ENCODE data around the gene IL10RA.

The IL10RA gene

GRCh38 chr11:117999354-117999993 is 13.3 kb downstream of the IL10RA start:
- Histone ChIP-seq H3K27me3 (ENCODE audit: low read depth, low read length) (no peaks in the 10 kb centered on the region), H3K27ac (ENCODE audit: low read length) (peak overlapping the region; percentile 95), H3K4me3 (ENCODE audit: low read length) (no peak overlapping the region), H2AFZ (ENCODE audit: low read depth, low read length) (no peak overlapping the region), H3K36me3 (replicated peaks; ENCODE audit: low read depth, low read length) (peaks cover 93% of the 10 kb centered on the region), H3K4me2 (ENCODE audit: low read length) (0 out of 2 replicates have a peak overlapping the region, but pooled peaks have one; percentile 35), H3K9me3 (ENCODE audit: insufficient read depth, low read length) (no peaks in the 10 kb centered on the region), H4K20me1 (ENCODE audit: insufficient read depth, low read length) (peaks cover 22% of the 10 kb centered on the region), H3K4me1 (ENCODE audit: low read length) (peaks cover 90% of the 10 kb centered on the region), H3K9ac (ENCODE audit: low read length) (peak overlapping the region; percentile 72; the same call in 1 of the 2 replicates), H3K79me2 (ENCODE audit: low read length) (peaks cover 53% of the 10 kb centered on the region)
- TF ChIP-seq EZH2phosphoT487 (IDR thresholded peaks at IDR 0.05; ENCODE audit: low read depth) (no peak), CTCF (IDR thresholded peaks at IDR 0.05; ENCODE audit: low read depth, low read length) (no peak)

GRCh38 chr11:118000067-118000849 is 14.1 kb downstream of the IL10RA start:
- H3K79me2 ChIP-seq (ENCODE audit: low read length) = peaks cover 45% of the 10 kb centered on the region
- no peak overlapping the region for H3K4me2 ChIP-seq (ENCODE audit: low read length)
- H3K4me1 ChIP-seq (ENCODE audit: low read length) = peaks cover 90% of the 10 kb centered on the region
- H3K4me3 ChIP-seq (ENCODE audit: low read length) = no peak overlapping the region
- peak overlapping the region; percentile 95 for H3K27ac ChIP-seq (ENCODE audit: low read length)
- TF ChIP-seq EZH2phosphoT487 (IDR thresholded peaks at IDR 0.05; ENCODE audit: low read depth) = no peak
- no peak for TF ChIP-seq CTCF (IDR thresholded peaks at IDR 0.05; ENCODE audit: low read depth, low read length)
- no peak overlapping the region for H2AFZ ChIP-seq (ENCODE audit: low read depth, low read length)
- no peaks in the 10 kb centered on the region for H3K9me3 ChIP-seq (ENCODE audit: insufficient read depth, low read length)
- H3K27me3 ChIP-seq (ENCODE audit: low read depth, low read length) = no peaks in the 10 kb centered on the region
- peaks cover 85% of the 10 kb centered on the region for H3K36me3 ChIP-seq (replicated peaks; ENCODE audit: low read depth, low read length)
- H4K20me1 ChIP-seq (ENCODE audit: insufficient read depth, low read length) = peaks cover 14% of the 10 kb centered on the region
- no peak overlapping the region for H3K9ac ChIP-seq (ENCODE audit: low read length)

- Histone ChIP-seq H3K4me1 (ENCODE audit: low read length) (peaks cover 90% of the 10 kb centered on the region), H3K27me3 (ENCODE audit: low read depth, low read length) (no peaks in the 10 kb centered on the region), H3K9ac (ENCODE audit: low read length) (no peak overlapping the region), H4K20me1 (ENCODE audit: insufficient read depth, low read length) (peaks cover 9% of the 10 kb centered on the region), H3K4me2 (ENCODE audit: low read length) (no peak overlapping the region), H3K79me2 (ENCODE audit: low read length) (peaks cover 40% of the 10 kb centered on the region), H3K27ac (ENCODE audit: low read length) (peak overlapping the region; percentile 95), H3K4me3 (ENCODE audit: low read length) (no peak overlapping the region), H3K36me3 (replicated peaks; ENCODE audit: low read depth, low read length) (peaks cover 79% of the 10 kb centered on the region), H3K9me3 (ENCODE audit: insufficient read depth, low read length) (no peaks in the 10 kb centered on the region), H2AFZ (ENCODE audit: low read depth, low read length) (no peak overlapping the region)
- TF ChIP-seq CTCF (IDR thresholded peaks at IDR 0.05; ENCODE audit: low read depth, low read length) (0 out of 2 replicates have a peak, but pooled peaks have one; percentile 5), EZH2phosphoT487 (IDR thresholded peaks at IDR 0.05; ENCODE audit: low read depth) (no peak)
Observed at GRCh38 chr11:118000850-118001228, 14.6 kb downstream of the IL10RA start.

GRCh38 chr11:118001494-118001971 is 15.3 kb downstream of the IL10RA start:
- Histone ChIP-seq H3K79me2 (ENCODE audit: low read length) (peaks cover 34% of the 10 kb centered on the region), H3K27me3 (ENCODE audit: low read depth, low read length) (no peaks in the 10 kb centered on the region), H3K36me3 (replicated peaks; ENCODE audit: low read depth, low read length) (peaks cover 73% of the 10 kb centered on the region), H3K9ac (ENCODE audit: low read length) (no peak overlapping the region), H3K4me1 (ENCODE audit: low read length) (peaks cover 90% of the 10 kb centered on the region), H3K4me3 (ENCODE audit: low read length) (no peak overlapping the region), H2AFZ (ENCODE audit: low read depth, low read length) (no peak overlapping the region), H3K4me2 (ENCODE audit: low read length) (no peak overlapping the region), H3K9me3 (ENCODE audit: insufficient read depth, low read length) (no peaks in the 10 kb centered on the region), H3K27ac (ENCODE audit: low read length) (peak overlapping the region; percentile 95), H4K20me1 (ENCODE audit: insufficient read depth, low read length) (0 out of 2 replicates have a peak, but pooled peaks cover 7% of the 10 kb centered on the region)
- no peak for TF ChIP-seq EZH2phosphoT487 (IDR thresholded peaks at IDR 0.05; ENCODE audit: low read depth)
- no peak for TF ChIP-seq CTCF (IDR thresholded peaks at IDR 0.05; ENCODE audit: low read depth, low read length)

Measured in OCI-LY3 (cell line).